HAP-1 (cell line): Measurements from ENCODE around the gene LAMA3.
A peak's percentile ranks its signal among the peaks of the same experiment; 100 is the strongest.

Source experiments
- DNase-seq, 2 experiments: peaks; one replicate each; pipeline ENCODE4 v3.0.0-alpha.2; 2016 to 2020; ENCODE audit warnings: low spot score in 2 of 2
- H3K27me3 ChIP-seq: fragments of 250-450 bp; sonication (Bioruptor Pico); 2 replicates; pipeline ENCODE4 v1.5.1; 2020; ENCODE audit warnings: low read depth, mild to moderate bottlenecking, moderate library complexity
- H3K36me3 ChIP-seq: fragments of 250-450 bp; sonication (Bioruptor Pico); replicated peaks from 2 replicates; pipeline ENCODE4 v1.5.1; 2020; ENCODE audit warnings: mild to moderate bottlenecking
- H3K4me1 ChIP-seq: fragments of 250-450 bp; sonication (Bioruptor Pico); 2 replicates; pipeline ENCODE4 v1.5.1; 2020; ENCODE audit warnings: mild to moderate bottlenecking
- H3K4me3 ChIP-seq: fragments of 250-450 bp; sonication (Bioruptor Pico); 2 replicates; pipeline ENCODE4 v1.5.1; 2020; ENCODE audit warnings: mild to moderate bottlenecking, moderate library complexity
- H3K9me3 ChIP-seq: fragments of 250-450 bp; sonication (Bioruptor Pico); 2 replicates; pipeline ENCODE4 v1.5.1; 2020; ENCODE audit warnings: mild to moderate bottlenecking, moderate library complexity
- in situ Hi-C: fragments of 300-500 bp; cut with MboI; formaldehyde crosslinking; loops from 3 replicates; pipeline ENCODE4 v1.14.3; 2020; ENCODE audit warnings: low sequenced_read_pairs, inconsistent platforms, mixed read lengths

The LAMA3 gene

GRCh38 chr18:23772327-23773024 lies 83.2 kb downstream of the LAMA3 start:
- H3K4me1 ChIP-seq, result no peaks in the 10 kb centered on the region
- no peaks in the 10 kb centered on the region for H3K9me3 ChIP-seq
- H3K4me3 ChIP-seq, result no peak overlapping the region
- no peak for DNase-seq
- no peaks in the 10 kb centered on the region for H3K36me3 ChIP-seq
- in situ Hi-C loops, result no loop called here
- no peaks in the 10 kb centered on the region for H3K27me3 ChIP-seq

GRCh38 chr18:23776306-23776705 lies 87.1 kb downstream of the LAMA3 start:
- no peaks in the 10 kb centered on the region for H3K36me3 ChIP-seq
- H3K4me3 ChIP-seq, result no peak overlapping the region
- no peak for DNase-seq
- H3K4me1 ChIP-seq, result no peaks in the 10 kb centered on the region
- in situ Hi-C loops, result no loop called here
- H3K27me3 ChIP-seq, result no peaks in the 10 kb centered on the region
- H3K9me3 ChIP-seq, result no peaks in the 10 kb centered on the region

- no peak overlapping the region for H3K4me3 ChIP-seq
- no peaks in the 10 kb centered on the region for H3K27me3 ChIP-seq
- DNase-seq, result no peak
- in situ Hi-C loops, result no loop called here
- H3K36me3 ChIP-seq, result no peaks in the 10 kb centered on the region
- no peaks in the 10 kb centered on the region for H3K4me1 ChIP-seq
- H3K9me3 ChIP-seq, result no peaks in the 10 kb centered on the region
These were observed 89.6 kb downstream of the LAMA3 start for GRCh38 chr18:23778828-23779227.

- H3K27me3 ChIP-seq, result no peaks in the 10 kb centered on the region
- H3K4me1 ChIP-seq, result no peaks in the 10 kb centered on the region
- no peak overlapping the region for H3K4me3 ChIP-seq
- in situ Hi-C loops, result no loop called here
- H3K9me3 ChIP-seq, result no peaks in the 10 kb centered on the region
- peak in 1 of 2 experiments; percentile 17 for DNase-seq
- no peaks in the 10 kb centered on the region for H3K36me3 ChIP-seq
These were observed 90.5 kb downstream of the LAMA3 start for GRCh38 chr18:23779696-23780303.

- H3K27me3 ChIP-seq, result peaks cover 2% of the 10 kb centered on the region; the same call in 1 of the 2 replicates
- H3K4me1 ChIP-seq, result no peaks in the 10 kb centered on the region
- no peaks in the 10 kb centered on the region for H3K36me3 ChIP-seq
- H3K9me3 ChIP-seq, result no peaks in the 10 kb centered on the region
- no peak overlapping the region for H3K4me3 ChIP-seq
- in situ Hi-C loops, result no loop called here
- no peak for DNase-seq
These were observed 95.6 kb downstream of the LAMA3 start for GRCh38 chr18:23784832-23785245.

- Histone ChIP-seq H3K27me3 (peaks cover 2% of the 10 kb centered on the region; the same call in 1 of the 2 replicates), H3K4me3 (no peak overlapping the region), H3K9me3 (no peaks in the 10 kb centered on the region), H3K36me3 (no peaks in the 10 kb centered on the region), H3K4me1 (no peaks in the 10 kb centered on the region)
- in situ Hi-C loops, result no loop called here
- no peak for DNase-seq
These were observed 103.8 kb downstream of the LAMA3 start for GRCh38 chr18:23793051-23793450.

GRCh38 chr18:23793985-23794867 lies 105.0 kb downstream of the LAMA3 start:
- H3K9me3 ChIP-seq, result no peaks in the 10 kb centered on the region
- no peaks in the 10 kb centered on the region for H3K36me3 ChIP-seq
- in situ Hi-C loops, result no loop called here
- H3K27me3 ChIP-seq, result peaks cover 2% of the 10 kb centered on the region; the same call in 1 of the 2 replicates
- no peak for DNase-seq
- H3K4me3 ChIP-seq, result no peak overlapping the region
- H3K4me1 ChIP-seq, result no peaks in the 10 kb centered on the region

GRCh38 chr18:23798249-23798648 lies 109.0 kb downstream of the LAMA3 start:
- peaks cover 3% of the 10 kb centered on the region; the same call in 1 of the 2 replicates for H3K27me3 ChIP-seq
- no peaks in the 10 kb centered on the region for H3K36me3 ChIP-seq
- H3K9me3 ChIP-seq, result no peaks in the 10 kb centered on the region
- in situ Hi-C loops, result no loop called here
- H3K4me3 ChIP-seq, result no peak overlapping the region
- no peaks in the 10 kb centered on the region for H3K4me1 ChIP-seq
- DNase-seq, result no peak

- Histone ChIP-seq H3K27me3 (peaks cover 3% of the 10 kb centered on the region; the same call in 1 of the 2 replicates), H3K4me3 (no peak overlapping the region), H3K9me3 (no peaks in the 10 kb centered on the region), H3K36me3 (no peaks in the 10 kb centered on the region), H3K4me1 (no peaks in the 10 kb centered on the region)
- no peak for DNase-seq
- in situ Hi-C loops, result no loop called here
These were observed 109.6 kb downstream of the LAMA3 start for GRCh38 chr18:23798824-23799223.

- peaks cover 3% of the 10 kb centered on the region; the same call in 1 of the 2 replicates for H3K27me3 ChIP-seq
- H3K36me3 ChIP-seq, result no peaks in the 10 kb centered on the region
- H3K4me3 ChIP-seq, result no peak overlapping the region
- H3K4me1 ChIP-seq, result no peaks in the 10 kb centered on the region
- no peaks in the 10 kb centered on the region for H3K9me3 ChIP-seq
- no peak for DNase-seq
- in situ Hi-C loops, result no loop called here
These were observed 110.3 kb downstream of the LAMA3 start for GRCh38 chr18:23799540-23799939.

GRCh38 chr18:23800902-23801301 lies 111.6 kb downstream of the LAMA3 start:
- Histone ChIP-seq H3K9me3 (no peaks in the 10 kb centered on the region), H3K4me1 (no peaks in the 10 kb centered on the region), H3K4me3 (no peak overlapping the region), H3K36me3 (no peaks in the 10 kb centered on the region), H3K27me3 (peaks cover 3% of the 10 kb centered on the region; the same call in 1 of the 2 replicates)
- no peak for DNase-seq
- in situ Hi-C loops, result loop anchor here (10.0 to 25.0 kb wide), 2 partner anchors 176 to 311 kb away; no protein-coding TSS in a partner anchor

- in situ Hi-C loops, result loop anchor here (10.0 to 25.0 kb wide), 2 partner anchors 178 to 309 kb away; no protein-coding TSS in a partner anchor
- no peaks in the 10 kb centered on the region for H3K36me3 ChIP-seq
- no peak for DNase-seq
These were observed 113.6 kb downstream of the LAMA3 start for GRCh38 chr18:23802817-23803216.

GRCh38 chr18:23803755-23804154 lies 114.5 kb downstream of the LAMA3 start:
- no peak for DNase-seq
- no peaks in the 10 kb centered on the region for H3K36me3 ChIP-seq
- no peaks in the 10 kb centered on the region for H3K4me1 ChIP-seq
- in situ Hi-C loops, result loop anchor here (10.0 to 25.0 kb wide), 2 partner anchors 179 to 309 kb away; no protein-coding TSS in a partner anchor
- peaks cover 6% of the 10 kb centered on the region; the same call in 1 of the 2 replicates for H3K27me3 ChIP-seq
- no peak overlapping the region for H3K4me3 ChIP-seq
- no peaks in the 10 kb centered on the region for H3K9me3 ChIP-seq

More at GRCh38 chr18:23802817-23803216, 113.6 kb downstream of the LAMA3 start:
- H3K4me1 ChIP-seq, result no peaks in the 10 kb centered on the region
- no peak overlapping the region for H3K4me3 ChIP-seq
- peaks cover 6% of the 10 kb centered on the region; the same call in 1 of the 2 replicates for H3K27me3 ChIP-seq
- H3K9me3 ChIP-seq, result no peaks in the 10 kb centered on the region
